Measurements from ENCODE around the gene TKTL1.
A peak's percentile ranks its signal among the peaks of the same experiment; 100 is the strongest.

The TKTL1 gene

DNA sequence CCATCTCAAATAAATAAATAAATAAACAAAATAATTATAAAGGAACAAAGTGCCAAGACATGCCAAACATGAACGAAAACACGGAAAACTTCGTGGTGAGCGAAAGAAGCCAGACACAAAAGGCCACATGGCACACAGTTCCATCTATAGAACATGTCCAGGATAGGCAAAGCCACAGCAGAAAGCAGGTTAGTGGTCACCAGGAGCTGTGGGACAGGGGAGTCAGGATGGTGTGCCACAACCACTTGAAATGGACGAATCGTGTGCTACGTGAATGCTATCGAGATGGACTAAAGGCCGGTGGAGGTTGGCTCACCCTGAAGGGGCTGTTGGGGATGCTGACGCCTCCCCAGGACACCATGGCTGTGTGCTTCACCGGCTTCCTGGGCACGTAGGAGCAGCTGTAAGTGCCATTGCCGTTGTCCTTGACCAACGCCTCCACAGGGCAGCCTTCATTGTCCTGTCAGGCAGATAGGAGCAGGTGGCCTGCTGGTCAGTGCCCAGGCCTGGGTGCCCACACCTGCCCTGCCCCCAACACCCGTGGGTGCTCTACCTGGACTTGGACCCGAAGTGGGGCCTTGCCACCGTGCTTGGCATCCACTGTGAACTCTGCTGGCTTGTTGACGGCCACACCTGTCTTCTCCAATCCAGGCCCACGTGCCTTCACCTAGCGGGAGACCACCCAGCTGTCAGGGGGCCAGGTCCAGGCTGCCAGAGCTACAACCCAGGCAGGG is 68.3 kb downstream of the TKTL1 start:
- DNase-seq = no peak

GRCh38 chrX:154365052-154365600 is 69.5 kb downstream of the TKTL1 start:
- no peak for DNase-seq

GRCh38 chrX:154365997-154366665 is 70.5 kb downstream of the TKTL1 start:
- no peak for DNase-seq

GRCh38 chrX:154366666-154367055 is 71.1 kb downstream of the TKTL1 start:
- no peak for DNase-seq

DNA sequence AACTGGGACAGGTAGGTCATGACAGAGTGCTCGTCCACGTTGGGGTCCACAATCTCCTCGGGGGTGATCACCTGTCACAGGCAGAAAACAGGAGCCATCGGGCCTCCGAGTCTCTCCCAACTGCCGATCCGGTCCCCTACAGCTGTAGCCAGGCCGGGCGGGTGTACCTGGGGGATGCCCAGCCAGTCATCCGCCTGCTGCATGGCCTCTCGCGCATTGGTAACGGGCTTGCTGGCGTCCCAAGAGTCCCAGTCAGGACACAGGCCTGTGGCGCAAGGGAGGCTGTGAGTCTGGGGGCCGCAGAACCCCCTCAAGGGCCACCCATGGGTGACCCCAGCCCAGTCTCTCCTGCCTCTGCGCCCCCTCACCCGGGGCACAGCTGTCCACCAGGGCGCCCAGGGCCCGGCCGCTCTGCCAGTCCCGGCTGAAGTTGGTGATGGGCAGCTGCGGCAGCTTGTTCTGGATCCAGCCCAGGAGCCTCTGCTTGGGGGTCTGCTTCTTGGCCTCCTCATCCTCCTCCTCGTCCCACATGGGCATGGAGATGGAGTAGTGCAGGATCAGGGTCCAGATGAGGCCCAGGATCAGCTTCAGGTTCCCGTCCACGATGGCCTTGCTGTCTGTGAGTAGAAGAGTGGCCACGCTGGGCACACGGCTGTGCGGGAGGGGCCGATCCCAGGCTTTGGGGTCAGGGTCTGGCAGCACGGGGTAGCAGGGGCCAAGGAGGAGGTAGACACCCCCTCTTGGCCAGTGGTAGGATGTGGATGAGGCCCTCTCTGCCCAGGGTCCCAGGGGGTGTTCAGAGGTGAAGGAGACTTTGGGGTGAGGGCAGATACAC is 72.1 kb downstream of the TKTL1 start:
- DNase-seq = no peak

- peak; percentile 18 for DNase-seq
These were observed 73.2 kb downstream of the TKTL1 start for GRCh38 chrX:154368630-154369448.

DNA sequence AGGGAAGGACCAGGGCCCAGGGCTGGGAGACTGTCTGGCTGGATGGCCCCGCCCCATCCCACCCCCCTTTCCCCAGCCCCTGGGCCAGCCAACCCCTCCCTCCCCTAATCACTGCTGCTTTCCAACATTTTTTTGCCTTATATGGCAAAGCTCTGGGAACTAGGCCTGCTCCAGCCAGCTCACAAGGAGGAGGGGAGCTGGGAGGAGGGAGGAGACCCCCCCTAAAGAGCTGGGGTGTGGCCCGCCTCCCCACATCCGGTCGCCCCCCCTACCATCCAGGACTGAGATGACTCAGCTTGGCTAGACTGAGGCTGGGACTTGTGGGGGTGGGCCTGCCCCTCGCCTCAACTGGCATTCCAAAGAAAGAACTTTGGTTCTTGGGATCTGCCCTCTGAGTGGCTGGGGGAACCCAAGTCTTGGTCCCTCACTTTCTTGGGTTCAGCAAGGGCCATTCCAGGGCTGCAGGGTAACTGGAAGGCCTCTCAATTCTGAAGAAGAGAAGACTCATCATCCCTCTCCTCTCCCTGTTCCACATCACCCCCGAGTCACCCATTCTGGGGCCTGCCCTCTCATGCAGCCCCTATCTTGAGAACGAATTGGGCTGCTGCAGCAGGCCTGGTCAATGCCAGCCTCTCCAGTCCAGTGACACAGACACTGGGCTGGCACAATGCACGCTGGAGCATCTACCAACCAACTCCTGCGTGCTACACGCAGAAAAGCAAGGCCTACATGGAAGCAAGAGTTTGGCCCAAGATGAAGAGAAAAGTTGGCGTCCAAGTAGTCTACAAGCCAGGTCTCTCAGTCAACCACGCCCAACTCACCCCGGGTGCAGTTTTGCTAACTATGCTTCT is 74.1 kb downstream of the TKTL1 start:
- DNase-seq = peak; percentile 50

DNA sequence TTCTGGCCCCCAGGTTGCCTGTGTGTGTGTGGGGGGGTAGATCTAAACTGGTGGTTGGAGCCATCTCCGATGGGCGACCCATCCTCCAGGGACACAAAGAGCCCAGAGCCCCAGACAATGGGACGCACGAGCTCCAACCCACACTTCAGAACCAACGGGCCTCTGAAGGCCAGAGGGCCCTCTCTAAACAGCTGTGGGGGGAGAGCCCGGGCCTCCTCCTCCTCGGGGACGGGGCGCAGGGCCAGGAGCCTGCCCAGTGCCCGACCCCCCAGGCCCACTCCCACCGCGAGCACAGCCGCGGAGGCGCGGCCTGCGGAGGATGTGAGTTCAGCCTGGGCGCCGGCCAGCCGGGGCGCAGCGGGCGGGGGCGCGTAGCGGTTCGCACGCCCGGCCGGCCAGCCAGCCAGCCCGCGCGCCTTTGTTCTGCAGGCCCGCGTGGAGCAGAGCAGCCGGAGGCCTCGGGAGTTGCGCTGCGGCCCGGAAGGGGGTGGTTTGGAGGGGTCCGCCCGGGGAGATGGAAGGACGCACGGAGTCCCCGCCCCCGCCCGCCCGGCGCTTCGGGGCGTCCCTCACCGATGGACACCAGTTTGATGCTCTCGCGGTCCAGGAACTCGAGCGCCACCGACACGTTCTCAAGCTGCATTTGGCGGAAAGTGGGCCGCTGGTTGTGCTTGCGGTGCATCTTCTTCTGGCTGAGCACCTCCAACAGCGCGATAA is 74.9 kb downstream of the TKTL1 start:
- no peak for DNase-seq

- peak; percentile 78 for DNase-seq
These were observed 75.6 kb downstream of the TKTL1 start for GRCh38 chrX:154371017-154371788.

GRCh38 chrX:154371789-154372300 is 76.2 kb downstream of the TKTL1 start:
- no peak for DNase-seq

GRCh38 chrX:154372612-154373022 is 77.0 kb downstream of the TKTL1 start:
- DNase-seq = no peak

GRCh38 chrX:154373340-154374306 is 78.0 kb downstream of the TKTL1 start:
- peak; percentile 70 for DNase-seq

- DNase-seq = no peak
These were observed 78.9 kb downstream of the TKTL1 start, which contains the start of gene FLNA for GRCh38 chrX:154374313-154375155. FLNA (minus strand) TSS chrX:154374634; CDS start chrX:154371245, 3,389 bp downstream.

DNA sequence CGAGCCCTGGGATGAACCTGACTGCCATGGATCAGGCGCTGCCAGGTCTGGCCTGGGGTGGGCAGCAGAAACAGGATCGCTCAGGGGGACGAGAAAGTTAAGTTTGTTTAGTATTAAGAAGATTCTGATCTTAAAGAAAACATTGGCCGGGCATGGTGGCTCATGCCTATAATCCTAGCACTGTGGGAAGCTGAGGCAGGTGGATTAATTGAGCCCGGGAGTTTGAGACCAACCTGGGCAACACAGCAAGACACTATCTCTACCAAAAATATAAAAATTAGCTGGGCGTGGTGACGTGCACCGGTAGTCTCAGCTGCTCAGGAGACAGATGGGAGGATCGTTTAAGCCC is 79.5 kb downstream of the TKTL1 start:
- no peak for DNase-seq

DNA sequence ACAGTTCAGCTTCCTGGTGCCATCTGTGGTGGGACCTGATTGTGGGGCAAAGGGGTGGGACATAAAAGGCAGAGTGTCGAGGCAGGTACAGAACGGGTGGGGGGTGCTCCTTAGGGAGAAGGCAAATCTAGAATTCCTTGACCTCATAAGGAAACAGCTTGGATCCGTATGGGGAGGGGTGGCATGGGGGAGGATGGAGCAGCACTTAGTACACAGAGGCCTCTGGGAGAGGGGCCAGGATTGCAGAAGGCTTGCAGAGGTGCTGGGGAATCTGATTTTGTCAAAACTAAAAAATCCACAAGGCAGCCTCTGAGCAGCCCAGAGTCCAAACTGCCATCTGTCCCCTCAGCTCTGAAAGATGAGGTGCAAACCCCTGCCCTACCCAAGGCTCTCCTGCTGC is 81.2 kb downstream of the TKTL1 start:
- DNase-seq = no peak

GRCh38 chrX:154378059-154378798 is 82.6 kb downstream of the TKTL1 start:
- no peak for DNase-seq
